ENCODE measurements around the gene MARCO.

Gene MARCO, protein sequence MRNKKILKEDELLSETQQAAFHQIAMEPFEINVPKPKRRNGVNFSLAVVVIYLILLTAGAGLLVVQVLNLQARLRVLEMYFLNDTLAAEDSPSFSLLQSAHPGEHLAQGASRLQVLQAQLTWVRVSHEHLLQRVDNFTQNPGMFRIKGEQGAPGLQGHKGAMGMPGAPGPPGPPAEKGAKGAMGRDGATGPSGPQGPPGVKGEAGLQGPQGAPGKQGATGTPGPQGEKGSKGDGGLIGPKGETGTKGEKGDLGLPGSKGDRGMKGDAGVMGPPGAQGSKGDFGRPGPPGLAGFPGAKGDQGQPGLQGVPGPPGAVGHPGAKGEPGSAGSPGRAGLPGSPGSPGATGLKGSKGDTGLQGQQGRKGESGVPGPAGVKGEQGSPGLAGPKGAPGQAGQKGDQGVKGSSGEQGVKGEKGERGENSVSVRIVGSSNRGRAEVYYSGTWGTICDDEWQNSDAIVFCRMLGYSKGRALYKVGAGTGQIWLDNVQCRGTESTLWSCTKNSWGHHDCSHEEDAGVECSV

GRCh38 chr2:118942031-118942430 lies at the start of gene MARCO:
Gene MARCO (plus strand): TSS chr2:118942194. CDS start chr2:118942301, 107 bp downstream.
- DNase-seq: no peak

GRCh38 chr2:118893100-118893499 lies 48.9 kb upstream of the MARCO start:
- no peak for DNase-seq

- DNase-seq: no peak
Measured at GRCh38 chr2:118902266-118903028, 39.5 kb upstream of the MARCO start.

DNA sequence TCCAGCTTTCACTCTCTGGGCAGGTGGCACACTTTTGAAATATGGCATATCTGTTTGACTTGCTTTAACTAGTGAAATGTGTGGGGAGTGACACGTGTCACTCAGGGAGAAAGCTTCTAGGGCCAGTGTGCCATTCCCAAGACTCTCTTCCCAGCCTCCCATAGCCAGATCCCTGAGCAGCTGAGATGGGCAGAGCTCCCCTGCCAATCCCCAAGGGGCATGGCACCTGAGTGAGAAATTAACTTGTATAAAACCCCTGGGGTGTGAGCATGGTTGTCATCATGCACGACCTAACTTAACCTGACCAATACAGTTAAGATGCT lies 39.0 kb upstream of the MARCO start:
- DNase-seq: no peak

- no peak for DNase-seq
Measured at GRCh38 chr2:118903551-118904479, 38.2 kb upstream of the MARCO start.

DNA sequence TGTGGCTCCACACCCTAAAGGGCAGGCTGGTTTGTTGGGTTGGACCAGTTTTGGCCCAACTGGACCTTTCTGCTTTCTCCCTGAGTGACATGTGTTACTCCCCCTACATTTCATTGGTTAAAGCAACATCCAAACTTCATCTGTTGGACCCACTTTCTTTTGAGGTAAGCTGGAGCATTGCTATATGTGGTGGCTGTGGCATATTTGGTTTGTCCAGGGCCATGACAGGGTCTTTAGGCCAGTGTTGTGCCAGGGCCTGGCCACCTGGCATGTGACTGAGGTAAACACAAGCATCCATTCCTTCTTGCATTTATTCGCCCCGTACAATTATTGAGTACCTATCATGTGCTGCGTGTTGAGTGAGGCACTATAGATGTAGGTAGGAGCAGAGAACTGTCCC lies 36.8 kb upstream of the MARCO start:
- DNase-seq: no peak

- DNase-seq: no peak
Measured at GRCh38 chr2:118906186-118906585, 35.8 kb upstream of the MARCO start.

DNA sequence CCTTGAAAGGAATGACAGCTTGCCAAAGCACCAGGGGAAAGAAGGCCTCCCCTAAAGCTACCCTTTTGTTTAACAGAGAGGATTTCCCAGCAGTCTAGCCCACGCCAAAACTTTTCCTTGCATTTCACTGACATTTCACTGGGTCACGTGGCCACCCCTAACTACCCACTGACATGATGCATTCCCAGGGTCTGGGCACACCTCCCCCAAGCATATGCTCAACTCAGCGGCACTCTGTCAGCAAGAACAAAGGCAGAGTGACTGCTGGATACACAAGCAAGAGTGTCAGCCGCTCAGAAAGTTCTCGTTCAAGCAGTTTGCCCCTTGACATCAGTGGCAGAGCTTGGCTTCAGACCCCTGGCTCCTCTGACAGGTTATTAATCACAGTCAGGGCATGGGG lies 34.2 kb upstream of the MARCO start:
- DNase-seq: no peak

GRCh38 chr2:118909191-118909590 lies 32.8 kb upstream of the MARCO start:
- DNase-seq: no peak

- no peak for DNase-seq
Measured at GRCh38 chr2:118911166-118911856, 30.7 kb upstream of the MARCO start.

DNA sequence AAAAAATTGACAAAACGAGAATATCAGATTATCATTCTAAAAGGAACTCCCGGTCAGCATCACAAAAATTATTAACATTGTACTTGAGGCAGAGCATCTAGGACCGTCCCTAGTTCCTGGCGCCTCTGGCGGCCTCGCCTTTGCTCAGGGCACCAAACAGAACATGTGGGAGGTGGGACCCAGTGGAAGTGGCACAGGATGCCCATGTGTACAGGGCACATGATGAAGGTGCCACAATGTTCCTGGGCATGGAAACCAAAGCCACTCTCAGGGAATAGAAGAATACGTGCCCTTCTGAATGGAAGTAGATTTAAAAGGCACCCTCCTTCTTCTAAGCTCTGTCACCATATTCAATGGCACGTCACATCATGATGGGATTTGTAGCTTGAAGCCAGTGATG lies 30.1 kb upstream of the MARCO start:
- DNase-seq: no peak

DNA sequence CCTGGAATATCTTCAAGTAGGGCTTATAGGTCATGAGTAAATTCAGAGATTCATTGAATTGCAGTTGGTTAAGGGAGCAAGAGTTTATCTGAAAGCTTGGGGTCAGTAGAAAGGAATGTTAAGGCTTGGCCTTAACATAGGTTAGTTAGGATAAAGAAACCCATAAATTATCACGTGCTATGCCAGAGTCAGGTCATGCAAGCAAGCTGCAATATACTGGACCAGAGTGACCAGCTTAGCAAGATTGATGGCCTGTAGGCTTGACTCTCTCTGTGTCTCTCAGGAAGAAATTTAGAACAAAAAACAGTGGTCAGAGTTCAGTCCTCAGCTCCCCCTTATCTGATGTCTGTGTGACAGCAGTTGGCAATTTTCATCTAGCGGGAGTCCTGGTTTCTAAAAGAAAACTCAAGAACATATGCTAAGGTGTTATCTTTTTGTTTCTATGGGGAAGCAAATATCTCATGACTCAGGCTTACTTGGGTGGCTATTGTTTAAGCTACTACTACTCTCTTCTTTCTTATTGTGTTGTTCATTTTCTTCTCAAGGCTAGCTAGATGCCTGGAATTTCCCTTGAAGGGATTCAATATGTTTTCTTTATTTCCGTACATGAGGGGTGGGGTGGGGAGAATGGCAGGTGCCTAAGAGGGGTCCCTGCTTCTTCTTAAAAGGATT lies 28.7 kb upstream of the MARCO start:
- no peak for DNase-seq

DNA sequence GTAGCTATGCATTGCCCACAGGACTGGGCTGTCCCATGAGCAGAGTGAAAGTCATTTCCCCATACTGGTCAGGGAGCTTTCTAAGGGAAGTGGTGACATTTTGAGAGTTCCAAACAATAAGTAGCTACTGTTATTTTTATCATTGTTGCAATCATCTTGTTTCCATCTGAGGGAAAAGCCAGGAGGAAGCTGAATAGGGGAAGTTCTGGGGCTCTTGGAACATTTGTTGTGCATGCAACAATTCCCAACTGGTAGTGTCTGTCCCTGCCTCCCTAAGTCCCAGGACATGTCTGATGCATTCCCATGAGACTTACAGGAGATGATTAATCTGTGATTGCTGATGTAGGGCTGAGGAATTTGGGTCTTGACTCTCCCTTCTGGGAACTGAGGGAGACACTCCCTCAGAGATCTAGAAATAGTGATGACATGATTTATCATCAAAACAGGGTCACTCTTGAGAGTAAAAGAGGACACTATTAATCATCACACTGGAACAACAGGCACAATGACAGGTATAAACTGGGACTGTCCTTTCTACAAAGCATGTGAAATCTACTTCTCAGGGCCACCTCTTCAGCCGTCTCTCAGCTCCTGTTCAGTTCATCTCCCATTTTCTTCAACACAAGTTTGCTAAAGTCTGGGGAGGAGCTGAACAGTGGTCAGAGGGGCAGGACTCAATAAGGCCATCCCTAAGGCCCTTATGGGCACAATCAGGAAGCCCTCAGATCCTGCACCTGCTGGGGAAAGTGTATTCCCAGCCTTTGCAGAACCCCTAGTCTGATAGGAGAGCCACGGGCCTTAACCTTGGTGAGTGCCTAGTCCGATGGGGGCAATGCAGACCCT lies 28.0 kb upstream of the MARCO start:
- peak; percentile 15 for DNase-seq

DNA sequence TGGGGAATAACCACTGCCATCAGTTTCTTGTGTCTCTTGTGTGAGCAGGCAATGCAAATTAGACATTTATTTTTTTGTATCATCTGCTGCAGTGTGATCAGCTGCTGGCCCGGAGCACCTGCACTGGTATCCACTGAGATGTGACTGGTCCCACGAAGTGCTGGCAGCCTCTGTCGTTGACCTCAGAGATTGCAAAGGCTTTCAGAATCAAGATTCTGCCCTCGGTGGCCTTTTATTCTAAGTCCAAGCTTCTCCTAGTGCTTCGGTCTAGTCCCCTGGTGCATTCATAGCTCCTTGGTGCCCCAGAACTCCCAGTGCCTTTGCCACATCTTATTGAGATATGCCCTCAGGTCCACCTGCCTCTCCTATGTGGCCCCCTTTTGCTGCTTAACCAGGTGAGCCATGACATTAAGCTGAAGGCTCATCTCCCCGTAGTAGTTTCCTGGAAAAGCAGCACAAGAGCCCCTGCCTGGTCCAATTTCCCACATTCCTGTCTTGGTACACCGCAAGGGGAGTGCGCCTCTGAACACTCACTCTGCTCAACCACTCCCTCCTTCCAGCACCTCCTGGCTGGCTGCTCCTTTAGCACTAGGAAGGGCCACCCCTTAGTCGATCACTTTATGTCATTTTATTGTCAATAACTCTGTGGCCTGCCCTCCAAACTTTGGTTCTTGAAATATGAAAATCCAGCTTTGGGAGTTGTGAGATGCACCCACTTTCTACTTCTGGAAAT lies 27.1 kb upstream of the MARCO start:
- no peak for DNase-seq

- DNase-seq: no peak
Measured at GRCh38 chr2:118918017-118918416, 24.0 kb upstream of the MARCO start.

GRCh38 chr2:118921646-118922045 lies 20.3 kb upstream of the MARCO start:
- no peak for DNase-seq

DNA sequence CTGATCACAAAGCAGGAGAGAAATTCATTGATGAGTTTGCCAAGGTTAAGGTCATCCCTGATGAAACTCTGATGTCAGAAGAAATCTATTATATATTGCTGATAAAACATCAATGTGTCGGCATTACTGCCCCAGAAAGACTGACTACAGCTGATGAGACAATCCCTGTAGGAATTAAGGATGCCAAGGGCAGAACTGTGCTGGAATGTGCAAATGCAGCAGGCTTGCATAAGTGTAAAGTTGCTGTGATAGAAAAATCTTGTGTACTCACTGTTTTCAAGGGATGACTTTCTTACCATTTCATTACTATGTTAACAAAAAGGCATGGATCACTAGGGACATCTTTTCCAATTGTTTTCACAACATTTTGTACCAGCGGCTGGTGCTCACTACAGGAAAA lies 19.7 kb upstream of the MARCO start:
- no peak for DNase-seq

DNA sequence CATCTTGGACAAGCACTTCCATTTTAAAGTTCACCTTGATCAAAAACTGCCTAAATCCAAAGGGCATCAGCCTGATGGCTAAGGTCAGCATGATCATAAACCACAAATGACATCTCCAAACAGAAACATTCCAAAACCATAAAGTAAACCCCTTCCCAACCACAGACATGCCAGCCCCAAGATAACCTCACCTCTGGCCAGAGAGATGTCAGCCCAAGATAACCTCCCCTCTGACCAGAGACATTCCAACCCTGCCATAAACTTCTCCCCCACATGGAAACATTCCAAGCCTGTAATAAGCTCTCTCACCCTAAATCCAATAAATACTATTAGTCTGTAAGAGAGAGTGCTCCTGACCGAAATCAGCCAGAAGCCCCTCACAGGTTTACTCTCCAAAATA lies 18.6 kb upstream of the MARCO start:
- no peak for DNase-seq

DNA sequence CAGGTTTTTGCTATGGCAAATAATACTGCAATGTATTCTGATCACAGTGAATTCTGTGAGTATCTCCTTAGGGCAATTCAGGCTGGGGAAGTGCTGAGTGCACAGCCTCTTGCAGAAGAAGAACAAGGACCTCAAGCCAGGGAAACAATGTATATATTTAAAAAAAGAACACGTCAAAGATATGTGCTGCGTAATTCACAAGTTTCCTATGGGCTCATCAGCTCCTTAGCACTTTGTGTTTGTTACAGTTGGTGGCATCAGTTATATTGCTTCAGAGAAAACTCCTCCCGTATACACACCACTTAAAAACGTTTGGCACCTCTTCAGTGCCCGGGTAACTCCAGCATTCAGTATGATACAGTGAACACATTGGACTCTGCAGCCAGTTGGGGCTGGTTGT lies 16.5 kb upstream of the MARCO start:
- DNase-seq: no peak

DNA sequence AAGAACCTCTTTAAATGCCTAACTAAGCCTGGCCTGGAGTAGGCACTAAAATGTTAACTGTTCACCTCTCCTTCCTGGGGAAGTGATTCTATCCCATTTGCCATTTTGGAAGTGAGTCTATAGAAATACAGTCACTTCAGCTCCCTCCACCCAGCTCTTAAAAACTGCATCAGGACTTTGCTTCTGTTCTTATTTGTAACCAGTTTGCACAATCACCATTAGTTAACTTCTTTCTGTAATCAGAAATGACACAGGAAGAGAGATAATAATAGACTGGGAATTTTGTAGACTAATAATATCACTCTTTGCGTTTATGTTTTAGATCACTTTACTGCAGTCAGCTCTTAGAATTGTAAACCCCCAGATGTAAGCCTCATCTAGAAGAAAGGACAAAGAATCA lies 16.0 kb upstream of the MARCO start:
- no peak for DNase-seq
